Retinal pigment epithelial cell (primary cell): Measurements from ENCODE around the gene KRTAP10-4.
"Not testable (repeated sequence)": the region's sequence is repeated elsewhere in the genome, so short reads cannot be mapped to it uniquely, and the experiment has no call there.

Experiments used
- DNase-seq: peaks from one replicate; pipeline ENCODE4 v3.0.0-alpha.2; 2010; ENCODE audit warnings: low read depth
- H3K4me3 ChIP-seq: 2 replicates; pipeline ENCODE4 v1.5.1; 2011; ENCODE audit warnings: mild to moderate bottlenecking, low read length, control low read depth, moderate library complexity
- TF ChIP-seq, protein P1 (sequence below): conservative IDR thresholded peaks from 2 replicates; pipeline ENCODE4 v1.5.1; 2011; ENCODE audit warnings: low read depth, low read length, control low read depth, inconsistent platforms

The KRTAP10-4 gene

DNA sequence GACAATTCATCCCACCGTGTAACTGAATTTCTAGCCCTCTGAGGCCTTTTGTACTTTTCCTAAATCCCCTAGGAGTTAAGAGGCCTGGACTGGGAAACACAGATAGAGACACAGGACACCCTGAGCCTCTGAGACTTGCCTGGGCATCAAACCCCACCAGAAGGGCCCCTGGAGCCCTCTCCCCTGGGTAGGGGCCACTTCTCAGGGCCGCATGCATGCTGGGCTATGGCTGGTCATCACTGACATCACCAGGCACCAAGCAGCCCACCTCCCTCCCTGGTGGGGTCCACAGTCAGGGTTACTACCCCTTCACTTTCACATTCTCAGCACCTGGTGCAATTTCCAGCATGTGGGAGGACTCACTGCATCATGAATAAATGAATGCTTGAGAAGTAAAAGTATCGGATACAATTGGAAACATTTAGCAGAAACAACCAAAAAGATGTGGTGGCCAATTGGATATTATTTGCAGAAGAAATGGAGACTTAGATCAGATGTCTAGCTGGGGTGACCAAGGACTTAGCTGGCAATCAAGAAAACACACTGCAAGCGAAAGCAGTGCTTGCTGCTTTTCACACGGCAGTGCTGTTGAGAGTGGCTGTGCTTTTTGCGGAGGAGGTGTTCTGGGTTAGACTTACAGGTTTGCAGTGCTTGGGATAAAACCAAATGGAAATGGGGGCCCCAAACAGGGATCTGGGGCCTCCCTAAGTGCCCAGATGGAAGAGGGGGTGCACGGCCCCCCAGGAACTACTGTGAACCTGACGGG, 25.9 kb downstream of the KRTAP10-4 start:
- DNase-seq: no peak
- no peak overlapping the region for H3K4me3 ChIP-seq
- TF ChIP-seq, protein P1, sequence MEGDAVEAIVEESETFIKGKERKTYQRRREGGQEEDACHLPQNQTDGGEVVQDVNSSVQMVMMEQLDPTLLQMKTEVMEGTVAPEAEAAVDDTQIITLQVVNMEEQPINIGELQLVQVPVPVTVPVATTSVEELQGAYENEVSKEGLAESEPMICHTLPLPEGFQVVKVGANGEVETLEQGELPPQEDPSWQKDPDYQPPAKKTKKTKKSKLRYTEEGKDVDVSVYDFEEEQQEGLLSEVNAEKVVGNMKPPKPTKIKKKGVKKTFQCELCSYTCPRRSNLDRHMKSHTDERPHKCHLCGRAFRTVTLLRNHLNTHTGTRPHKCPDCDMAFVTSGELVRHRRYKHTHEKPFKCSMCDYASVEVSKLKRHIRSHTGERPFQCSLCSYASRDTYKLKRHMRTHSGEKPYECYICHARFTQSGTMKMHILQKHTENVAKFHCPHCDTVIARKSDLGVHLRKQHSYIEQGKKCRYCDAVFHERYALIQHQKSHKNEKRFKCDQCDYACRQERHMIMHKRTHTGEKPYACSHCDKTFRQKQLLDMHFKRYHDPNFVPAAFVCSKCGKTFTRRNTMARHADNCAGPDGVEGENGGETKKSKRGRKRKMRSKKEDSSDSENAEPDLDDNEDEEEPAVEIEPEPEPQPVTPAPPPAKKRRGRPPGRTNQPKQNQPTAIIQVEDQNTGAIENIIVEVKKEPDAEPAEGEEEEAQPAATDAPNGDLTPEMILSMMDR: no peak

DNA sequence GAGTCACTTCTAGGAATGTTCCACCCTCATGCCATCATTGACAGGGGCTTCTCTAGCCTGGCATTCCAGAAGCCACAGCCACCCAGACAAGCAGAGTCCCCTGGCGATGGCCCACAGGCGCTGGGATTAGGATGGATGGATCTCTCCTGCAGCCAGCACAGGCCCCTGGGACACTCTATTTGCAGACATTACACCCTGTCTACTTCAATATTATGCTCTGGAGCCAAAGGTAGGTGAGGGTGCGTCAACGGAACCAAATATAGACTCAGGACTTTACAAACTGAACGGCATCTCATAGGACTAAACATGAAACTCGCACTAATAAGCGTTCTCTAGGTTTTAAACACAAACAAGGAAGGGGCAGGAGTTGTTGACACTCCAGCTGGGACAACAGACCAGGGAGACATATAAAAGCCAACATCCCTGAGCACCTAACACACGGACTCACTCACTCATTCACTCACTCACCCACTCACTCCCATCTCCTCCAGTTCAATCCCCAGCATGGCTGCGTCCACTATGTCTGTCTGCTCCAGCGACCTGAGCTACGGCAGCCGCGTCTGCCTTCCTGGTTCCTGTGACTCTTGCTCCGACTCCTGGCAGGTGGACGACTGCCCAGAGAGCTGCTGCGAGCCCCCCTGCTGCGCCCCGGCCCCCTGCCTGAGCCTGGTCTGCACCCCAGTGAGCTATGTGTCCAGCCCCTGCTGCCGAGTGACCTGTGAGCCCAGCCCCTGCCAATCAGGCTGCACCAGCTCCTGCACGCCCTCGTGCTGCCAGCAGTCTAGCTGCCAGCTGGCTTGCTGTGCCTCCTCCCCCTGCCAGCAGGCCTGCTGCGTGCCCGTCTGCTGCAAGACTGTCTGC, 26.8 kb downstream of the KRTAP10-4 start, which contains the start of gene KRTAP10-7:
Gene KRTAP10-7, plus strand, starts transcription at position 480 of the 861 bp plus-strand sequence. Its CDS starts 25 bp downstream, at position 505.
- not testable (repeated sequence) for H3K4me3 ChIP-seq

DNA sequence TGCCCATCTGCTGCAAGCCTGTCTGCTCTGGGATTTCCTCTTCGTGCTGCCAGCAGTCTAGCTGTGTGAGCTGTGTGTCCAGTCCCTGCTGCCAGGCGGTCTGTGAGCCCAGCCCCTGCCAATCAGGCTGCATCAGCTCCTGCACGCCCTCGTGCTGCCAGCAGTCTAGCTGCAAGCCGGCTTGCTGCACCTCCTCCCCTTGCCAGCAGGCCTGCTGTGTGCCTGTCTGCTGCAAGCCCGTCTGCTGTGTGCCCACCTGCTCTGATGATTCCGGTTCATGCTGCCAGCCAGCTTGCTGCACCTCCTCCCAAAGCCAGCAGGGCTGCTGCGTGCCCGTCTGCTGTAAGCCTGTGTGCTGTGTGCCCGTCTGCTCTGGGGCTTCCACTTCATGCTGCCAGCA, 27.6 kb downstream of the KRTAP10-4 start:
- not testable (repeated sequence) for DNase-seq, H3K4me3 ChIP-seq

More for the DNA sequence above, 26.8 kb downstream of the KRTAP10-4 start, which contains the start of gene KRTAP10-7:
- DNase-seq: not testable (repeated sequence)

DNA sequence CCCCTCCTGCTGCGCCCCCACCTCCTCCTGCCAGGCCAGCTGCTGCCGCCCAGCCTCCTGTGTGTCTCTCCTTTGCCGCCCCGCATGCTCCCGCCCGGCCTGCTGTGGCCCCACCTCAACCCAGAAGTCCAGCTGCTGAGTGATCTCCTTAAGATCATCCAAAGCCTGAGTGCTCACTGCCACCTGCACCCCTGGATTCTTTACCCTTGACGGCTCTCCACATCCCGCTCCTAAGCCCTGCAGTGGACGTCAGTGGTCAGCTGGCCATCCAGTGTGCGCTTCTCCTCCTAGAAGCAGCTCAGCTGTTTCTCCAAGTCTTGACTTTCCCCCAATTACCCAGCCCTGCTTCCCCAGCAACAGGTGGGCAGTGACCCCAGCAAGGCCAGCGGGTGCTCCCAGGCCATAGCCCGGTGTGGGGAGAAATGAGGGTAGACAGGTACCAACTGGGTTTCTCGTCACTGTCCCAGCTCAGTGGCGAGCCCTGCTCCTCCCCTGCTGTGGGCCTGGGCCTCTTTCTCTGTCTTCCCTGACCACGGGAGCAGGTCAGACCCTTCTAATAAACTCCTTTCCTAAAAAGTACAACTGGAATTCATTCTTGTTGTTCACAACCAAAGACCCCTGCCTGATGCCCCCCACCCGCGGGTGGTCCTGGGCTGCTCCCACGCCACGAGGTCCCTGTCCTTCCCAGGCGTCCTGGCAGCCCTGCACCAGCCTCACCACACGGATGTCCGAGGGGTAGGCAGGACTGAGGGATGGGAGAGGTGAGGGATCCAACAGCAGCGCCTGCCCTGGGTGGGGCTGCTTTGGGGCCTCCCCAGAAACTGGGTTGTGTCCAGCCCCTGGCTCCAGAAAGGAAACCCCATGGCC, 28.3 kb downstream of the KRTAP10-4 start:
- TF ChIP-seq, protein P1: no peak
- H3K4me3 ChIP-seq: no peak overlapping the region
- DNase-seq: no peak

DNA sequence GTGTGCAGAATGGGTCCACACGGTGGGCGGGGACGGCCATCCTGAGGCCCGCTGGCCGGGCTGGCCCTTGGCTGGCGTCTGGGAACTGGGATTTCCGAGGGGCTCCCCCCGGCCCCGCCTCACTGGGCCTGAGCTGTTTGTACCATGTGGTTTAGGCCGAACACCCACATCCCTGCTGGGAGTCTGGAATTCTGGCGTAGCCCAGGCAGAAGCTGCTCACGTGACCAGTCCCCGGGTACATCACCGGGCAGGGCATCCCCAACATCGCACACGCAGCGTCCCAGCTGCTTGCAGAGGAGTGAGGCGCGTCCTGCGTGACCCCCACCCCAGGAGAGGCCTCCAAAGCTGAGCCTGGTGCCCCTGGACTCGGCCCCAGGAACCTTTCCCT, 28.9 kb downstream of the KRTAP10-4 start:
- DNase-seq: no peak
- TF ChIP-seq, protein P1: no peak
- no peak overlapping the region for H3K4me3 ChIP-seq

DNA sequence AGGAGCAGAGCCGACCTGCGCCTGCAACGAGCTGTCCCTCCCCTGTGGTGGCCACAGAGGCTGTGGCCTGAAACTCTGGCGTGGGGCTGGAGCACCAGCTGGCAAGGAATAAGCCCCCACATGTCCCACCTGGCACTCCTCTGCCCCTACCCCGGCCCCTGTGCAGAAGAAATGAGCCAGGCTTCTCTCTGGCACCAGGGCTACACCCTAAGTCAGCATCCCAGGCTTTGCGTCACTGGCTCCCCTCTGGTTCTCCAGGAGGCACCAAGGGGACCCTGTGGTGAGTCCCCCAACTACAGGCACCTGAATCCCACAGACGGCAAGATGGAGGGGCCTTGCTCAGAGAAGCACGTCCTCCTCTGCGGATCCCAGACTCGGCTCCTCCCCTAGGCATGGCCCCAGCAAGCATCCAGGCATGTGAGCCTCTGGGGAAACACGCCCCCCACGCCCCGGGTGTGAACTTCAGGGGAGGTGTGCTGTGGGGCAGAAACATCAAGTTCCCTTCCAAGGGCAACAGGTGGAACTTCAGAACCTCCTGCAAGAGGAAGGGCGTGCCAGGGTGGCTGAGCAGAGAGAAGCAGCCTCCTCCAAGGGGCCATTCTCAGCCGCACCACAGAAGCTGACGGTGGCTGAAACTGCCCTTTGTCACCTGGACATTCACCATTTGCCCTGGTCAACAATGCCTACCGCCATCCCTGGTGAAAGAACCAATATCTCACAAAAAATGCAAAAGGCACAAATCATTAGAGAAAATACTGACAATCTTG, 29.8 kb downstream of the KRTAP10-4 start:
- H3K4me3 ChIP-seq: no peak overlapping the region
- no peak for DNase-seq
- TF ChIP-seq, protein P1: no peak

DNA sequence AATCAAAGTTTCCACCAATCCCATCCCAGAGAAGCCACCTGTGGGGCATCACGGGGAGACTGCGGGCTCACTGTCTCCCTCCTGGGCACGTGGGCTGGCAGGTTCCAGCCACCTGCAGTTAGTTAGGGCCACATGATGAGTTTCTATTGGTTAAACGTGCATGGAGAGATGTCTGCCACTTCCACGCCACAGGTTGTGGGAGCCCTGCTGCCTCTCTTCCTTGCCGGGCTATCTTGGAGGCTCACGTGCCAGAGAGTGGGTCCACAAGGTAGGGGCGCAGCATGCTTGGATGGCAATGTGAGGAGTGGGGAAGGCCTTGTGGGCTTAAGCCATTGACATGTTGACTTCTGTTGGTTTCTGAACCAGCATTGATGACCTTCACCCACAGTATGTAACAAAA, 30.4 kb downstream of the KRTAP10-4 start:
- DNase-seq: no peak
- no peak overlapping the region for H3K4me3 ChIP-seq

More for the DNA sequence above, 30.4 kb downstream of the KRTAP10-4 start:
- TF ChIP-seq, protein P1: no peak
